K562 (cell line): ENCODE measurements around the gene POLR3GL. TPM values are rescaled to one million over a fixed set of nuclear protein-coding genes. Genes with fewer than 3 reads are reported as not detected.
A peak's percentile ranks its signal among the peaks of the same experiment; 100 is the strongest.

ENCODE experiments used
- FOXK1 ChIP-seq: sonication (generic); formaldehyde crosslinking; IDR thresholded peaks from 2 replicates; pipeline ENCODE4 v1.8.0; 2022; ENCODE audit warnings: missing genetic modification reagents, mild to moderate bottlenecking, borderline replicate concordance
- GATAD2B ChIP-seq: fragments of 450-650 bp; IDR thresholded peaks from 2 replicates; pipeline ENCODE4 v1.6.1; 2017; ENCODE audit warnings: mild to moderate bottlenecking, borderline replicate concordance
- HCFC1 ChIP-seq: IDR thresholded peaks from 2 replicates; pipeline ENCODE4 v1.6.1; 2012; ENCODE audit warnings: low read depth, low read length, improper control_type of control experiment
- HDGF ChIP-seq: fragments of 450-650 bp; IDR thresholded peaks from 2 replicates; pipeline ENCODE4 v1.6.1; 2016
- NFIX ChIP-seq: fragments of 250-450 bp; sonication (Bioruptor Pico); IDR thresholded peaks from 2 replicates; pipeline ENCODE4 v1.4.0; 2020; ENCODE audit warnings: low read depth, mild to moderate bottlenecking, moderate library complexity
- ZNF274 ChIP-seq: IDR thresholded peaks from 2 replicates; pipeline ENCODE4 v1.6.1; 2011; ENCODE audit warnings: low read depth, mild to moderate bottlenecking, low read length, moderate library complexity, borderline replicate concordance
- polyA plus RNA-seq, 8 experiments: library from polyadenylated mRNA; depleted of rRNA in 4 of 8; stranded (reverse) in 5 of 8; unstranded in 3 of 8; fragments of >200 nt; fragmentation: Nextera tagmentation in 2 of 8; fragmentation: Illumina TruSeq in 1 of 8; extraction: Ambion mirVana in 2 of 8; extraction: Trizol in 1 of 8; gene quantifications; 2 replicates each; pipeline versions ENCODE4 v1.2.1 to v1.2.3, GENCODE V29; 2011 to 2014; ENCODE audit warnings: inconsistent platforms in 1 of 8, missing spikeins in 1 of 8
- total RNA-seq, 7 experiments: library from RNA; depleted of rRNA in 6 of 7; stranded (reverse); fragments of >200 nt in 6 of 7; fragmentation: Illumina TruSeq in 2 of 7; extraction: Trizol in 2 of 7; gene quantifications; 2 replicates each; pipeline versions ENCODE4 v1.2.1 to v1.2.3, GENCODE V29; 2011 to 2021; ENCODE audit warnings: low replicate concordance in 1 of 7
- TF ChIP-seq, protein P1 (sequence below): sonication (generic); IDR thresholded peaks from 2 replicates; pipeline ENCODE4 v1.6.1; 2016
- TF ChIP-seq, protein P2 (sequence below): fragments of 450-650 bp; IDR thresholded peaks from 2 replicates; pipeline ENCODE4 v1.6.1; 2016; ENCODE audit warnings: missing biosample characterization, missing genetic modification characterization
- TF ChIP-seq, protein P3 (sequence below): fragments of 250-450 bp; sonication (Bioruptor Pico); IDR thresholded peaks from 2 replicates; pipeline ENCODE4 v1.9.0; 2021; ENCODE audit warnings: mild to moderate bottlenecking
- TF ChIP-seq, protein P4 (sequence below), 2 experiments: fragments of 450-650 bp; IDR thresholded peaks; 2 replicates each; pipeline ENCODE4 v1.6.1; 2016; ENCODE audit warnings: mild to moderate bottlenecking in 2 of 2, borderline replicate concordance in 1 of 2, low read depth in 1 of 2, moderate library complexity in 1 of 2
- TF ChIP-seq, protein P5 (sequence below), 3 experiments: fragments of 200-800 bp in 1 of 3; sonication (Bioruptor generic) in 1 of 3; sonication (generic) in 1 of 3; formaldehyde crosslinking in 1 of 3; IDR thresholded peaks; 2 replicates each; pipeline versions ENCODE4 v1.6.1 to v1.8.0; 2016 to 2022; ENCODE audit warnings: mild to moderate bottlenecking in 2 of 3, missing compliant biosample characterization in 2 of 3, missing genetic modification characterization in 2 of 3, missing genetic modification reagents in 1 of 3
- TF ChIP-seq, protein P6 (sequence below): fragments of 450-650 bp; IDR thresholded peaks from 2 replicates; pipeline ENCODE4 v1.6.1; 2014; ENCODE audit warnings: low read depth, mild to moderate bottlenecking, moderate library complexity, borderline replicate concordance

Gene POLR3GL
- total and polyA plus RNA-seq, 9 of the 15 experiments (the other 6 are each of a cell fraction or from before 2014, with no cell fraction given): 14.6 to 48.4 (median 38.2) TPM

DNA sequence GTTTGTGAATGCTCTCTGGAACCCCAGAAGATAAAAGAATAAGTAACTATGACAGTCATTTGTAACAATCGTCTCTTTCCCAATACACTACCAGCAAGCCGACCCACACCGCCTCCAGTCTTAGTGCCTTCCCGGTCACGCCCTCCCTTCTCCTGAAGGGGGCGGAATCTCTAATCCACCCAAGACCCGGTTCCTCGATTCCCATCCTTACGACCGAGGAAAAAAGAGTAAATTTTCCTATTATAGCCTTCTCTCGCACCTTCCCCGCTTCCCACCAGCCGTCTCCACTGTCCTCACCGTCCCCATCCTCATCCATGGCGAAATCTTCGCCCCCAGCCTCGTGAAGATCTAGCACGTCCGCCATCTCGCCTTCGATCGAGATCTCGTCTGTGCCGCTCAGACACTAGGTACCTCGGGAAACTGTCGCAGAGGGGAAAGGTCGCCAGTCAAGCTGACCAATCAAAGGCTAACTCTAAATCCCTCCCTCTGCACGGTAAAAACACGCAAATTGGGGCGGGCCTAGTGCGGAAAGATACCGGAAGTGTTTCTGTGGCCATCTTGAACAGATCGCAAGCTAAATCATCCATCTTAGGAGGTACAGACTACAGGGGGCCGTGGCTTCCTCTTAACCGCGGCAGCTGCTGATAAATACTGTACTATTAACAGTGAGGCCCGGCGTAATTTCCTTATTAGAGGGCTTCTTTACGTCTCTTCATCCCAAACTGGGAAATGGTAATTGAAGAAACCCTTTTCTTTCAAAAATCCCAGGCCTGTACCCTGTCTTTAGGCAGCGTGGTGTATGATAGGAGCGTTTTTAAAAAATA, 37.2 kb upstream of the POLR3GL start, which contains the start of gene RBM8A (continued):
- TF ChIP-seq, protein P1, sequence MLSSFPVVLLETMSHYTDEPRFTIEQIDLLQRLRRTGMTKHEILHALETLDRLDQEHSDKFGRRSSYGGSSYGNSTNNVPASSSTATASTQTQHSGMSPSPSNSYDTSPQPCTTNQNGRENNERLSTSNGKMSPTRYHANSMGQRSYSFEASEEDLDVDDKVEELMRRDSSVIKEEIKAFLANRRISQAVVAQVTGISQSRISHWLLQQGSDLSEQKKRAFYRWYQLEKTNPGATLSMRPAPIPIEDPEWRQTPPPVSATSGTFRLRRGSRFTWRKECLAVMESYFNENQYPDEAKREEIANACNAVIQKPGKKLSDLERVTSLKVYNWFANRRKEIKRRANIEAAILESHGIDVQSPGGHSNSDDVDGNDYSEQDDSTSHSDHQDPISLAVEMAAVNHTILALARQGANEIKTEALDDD: no peak; the same call in 1 of the 2 replicates
- TF ChIP-seq NFIX (CRISPR knock-in tag) (no peak), ZNF274 (no peak), FOXK1 (CRISPR knock-in tag) (no peak), HDGF (no peak), HCFC1 (peak; percentile 70), GATAD2B (no peak; the same call in 1 of the 2 replicates)
- TF ChIP-seq, protein P2, sequence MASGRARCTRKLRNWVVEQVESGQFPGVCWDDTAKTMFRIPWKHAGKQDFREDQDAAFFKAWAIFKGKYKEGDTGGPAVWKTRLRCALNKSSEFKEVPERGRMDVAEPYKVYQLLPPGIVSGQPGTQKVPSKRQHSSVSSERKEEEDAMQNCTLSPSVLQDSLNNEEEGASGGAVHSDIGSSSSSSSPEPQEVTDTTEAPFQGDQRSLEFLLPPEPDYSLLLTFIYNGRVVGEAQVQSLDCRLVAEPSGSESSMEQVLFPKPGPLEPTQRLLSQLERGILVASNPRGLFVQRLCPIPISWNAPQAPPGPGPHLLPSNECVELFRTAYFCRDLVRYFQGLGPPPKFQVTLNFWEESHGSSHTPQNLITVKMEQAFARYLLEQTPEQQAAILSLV (tag): no peak
- TF ChIP-seq, protein P3, sequence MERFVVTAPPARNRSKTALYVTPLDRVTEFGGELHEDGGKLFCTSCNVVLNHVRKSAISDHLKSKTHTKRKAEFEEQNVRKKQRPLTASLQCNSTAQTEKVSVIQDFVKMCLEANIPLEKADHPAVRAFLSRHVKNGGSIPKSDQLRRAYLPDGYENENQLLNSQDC (CRISPR knock-in tag): no peak; the same call in 1 of the 2 replicates
- TF ChIP-seq, protein P4, sequence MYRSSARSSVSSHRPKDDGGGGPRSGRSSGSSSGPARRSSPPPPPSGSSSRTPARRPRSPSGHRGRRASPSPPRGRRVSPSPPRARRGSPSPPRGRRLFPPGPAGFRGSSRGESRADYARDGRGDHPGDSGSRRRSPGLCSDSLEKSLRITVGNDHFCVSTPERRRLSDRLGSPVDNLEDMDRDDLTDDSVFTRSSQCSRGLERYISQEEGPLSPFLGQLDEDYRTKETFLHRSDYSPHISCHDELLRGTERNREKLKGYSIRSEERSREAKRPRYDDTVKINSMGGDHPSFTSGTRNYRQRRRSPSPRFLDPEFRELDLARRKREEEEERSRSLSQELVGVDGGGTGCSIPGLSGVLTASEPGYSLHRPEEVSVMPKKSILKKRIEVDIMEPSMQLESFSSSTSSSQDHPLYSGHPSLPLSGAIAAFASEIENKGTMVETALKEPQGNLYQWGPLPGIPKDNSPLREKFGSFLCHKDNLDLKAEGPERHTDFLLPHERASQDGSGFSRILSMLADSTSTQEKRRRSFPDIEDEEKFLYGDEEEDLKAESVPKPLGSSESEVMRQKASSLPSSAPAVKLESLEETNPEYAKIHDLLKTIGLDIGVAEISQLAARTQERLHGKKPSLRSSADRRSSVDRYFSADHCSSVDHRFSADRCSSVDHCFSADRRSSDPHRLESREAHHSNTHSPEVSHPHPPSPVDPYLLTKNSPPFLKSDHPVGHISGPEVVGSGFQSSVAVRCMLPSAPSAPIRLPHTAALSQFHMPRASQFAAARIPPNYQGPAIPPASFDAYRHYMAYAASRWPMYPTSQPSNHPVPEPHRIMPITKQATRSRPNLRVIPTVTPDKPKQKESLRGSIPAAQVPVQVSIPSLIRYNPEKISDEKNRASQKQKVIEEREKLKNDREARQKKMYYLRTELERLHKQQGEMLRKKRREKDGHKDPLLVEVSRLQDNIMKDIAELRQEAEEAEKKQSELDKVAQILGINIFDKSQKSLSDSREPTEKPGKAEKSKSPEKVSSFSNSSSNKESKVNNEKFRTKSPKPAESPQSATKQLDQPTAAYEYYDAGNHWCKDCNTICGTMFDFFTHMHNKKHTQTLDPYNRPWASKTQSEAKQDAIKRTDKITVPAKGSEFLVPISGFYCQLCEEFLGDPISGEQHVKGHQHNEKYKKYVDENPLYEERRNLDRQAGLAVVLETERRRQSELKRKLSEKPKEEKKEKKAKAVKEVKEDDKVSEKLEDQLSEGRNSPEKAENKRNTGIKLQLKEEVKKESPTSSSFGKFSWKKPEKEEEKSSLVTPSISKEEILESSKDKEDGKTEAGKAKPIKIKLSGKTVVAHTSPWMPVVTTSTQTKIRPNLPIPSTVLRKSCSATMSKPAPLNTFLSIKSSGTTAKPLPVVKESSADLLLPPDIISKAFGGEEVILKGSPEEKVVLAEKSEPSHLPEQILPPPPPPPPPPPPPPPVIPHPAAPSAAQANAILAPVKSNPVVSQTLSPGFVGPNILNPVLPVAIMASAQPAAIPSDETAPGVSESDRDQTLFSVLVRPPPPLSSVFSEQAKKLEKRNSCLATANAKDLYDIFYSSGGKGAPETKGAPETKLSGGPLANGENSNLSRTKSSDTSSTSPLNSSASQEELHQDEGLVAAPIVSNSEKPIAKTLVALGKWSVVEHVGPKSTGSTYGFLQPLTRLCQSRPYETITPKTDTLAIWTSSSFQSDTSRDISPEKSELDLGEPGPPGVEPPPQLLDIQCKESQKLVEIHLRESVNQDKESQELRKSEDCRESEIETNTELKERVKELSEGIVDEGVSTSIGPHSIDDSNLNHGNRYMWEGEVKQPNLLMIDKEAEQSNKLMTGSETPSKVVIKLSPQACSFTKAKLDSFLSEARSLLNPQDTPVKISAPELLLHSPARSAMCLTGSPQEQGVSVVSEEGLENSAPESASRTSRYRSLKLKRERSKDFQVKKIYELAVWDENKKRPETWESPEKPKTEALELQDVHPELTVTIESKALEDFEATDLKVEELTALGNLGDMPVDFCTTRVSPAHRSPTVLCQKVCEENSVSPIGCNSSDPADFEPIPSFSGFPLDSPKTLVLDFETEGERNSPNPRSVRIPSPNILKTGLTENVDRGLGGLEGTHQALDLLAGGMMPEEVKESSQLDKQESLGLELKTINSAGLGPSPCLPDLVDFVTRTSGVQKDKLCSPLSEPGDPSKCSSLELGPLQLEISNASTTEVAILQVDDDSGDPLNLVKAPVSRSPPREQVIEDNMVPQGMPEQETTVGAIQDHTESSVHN (IDR thresholded peaks at IDR 0.05; ENCODE audit: borderline replicate concordance in 1 of 2, low read depth in 1 of 2): no peak; a peak in 1 of 4 replicates
- TF ChIP-seq, protein P5, sequence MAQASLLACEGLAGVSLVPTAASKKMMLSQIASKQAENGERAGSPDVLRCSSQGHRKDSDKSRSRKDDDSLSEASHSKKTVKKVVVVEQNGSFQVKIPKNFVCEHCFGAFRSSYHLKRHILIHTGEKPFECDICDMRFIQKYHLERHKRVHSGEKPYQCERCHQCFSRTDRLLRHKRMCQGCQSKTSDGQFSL (CRISPR knock-in tag; IDR thresholded peaks at IDR 0.05): no peak
- TF ChIP-seq, protein P5 (tag; IDR thresholded peaks at IDR 0.05): no peak
- TF ChIP-seq, protein P6, sequence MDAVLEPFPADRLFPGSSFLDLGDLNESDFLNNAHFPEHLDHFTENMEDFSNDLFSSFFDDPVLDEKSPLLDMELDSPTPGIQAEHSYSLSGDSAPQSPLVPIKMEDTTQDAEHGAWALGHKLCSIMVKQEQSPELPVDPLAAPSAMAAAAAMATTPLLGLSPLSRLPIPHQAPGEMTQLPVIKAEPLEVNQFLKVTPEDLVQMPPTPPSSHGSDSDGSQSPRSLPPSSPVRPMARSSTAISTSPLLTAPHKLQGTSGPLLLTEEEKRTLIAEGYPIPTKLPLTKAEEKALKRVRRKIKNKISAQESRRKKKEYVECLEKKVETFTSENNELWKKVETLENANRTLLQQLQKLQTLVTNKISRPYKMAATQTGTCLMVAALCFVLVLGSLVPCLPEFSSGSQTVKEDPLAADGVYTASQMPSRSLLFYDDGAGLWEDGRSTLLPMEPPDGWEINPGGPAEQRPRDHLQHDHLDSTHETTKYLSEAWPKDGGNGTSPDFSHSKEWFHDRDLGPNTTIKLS: peak; percentile 84
